Measurements from ENCODE around the gene SLC1A5. TPM values are rescaled to one million over a fixed set of nuclear protein-coding genes. Genes with fewer than 3 reads are reported as not detected.

The SLC1A5 gene
- total and polyA plus RNA-seq, 2 experiments from 2014 or later = 103 to 272 TPM

DNA sequence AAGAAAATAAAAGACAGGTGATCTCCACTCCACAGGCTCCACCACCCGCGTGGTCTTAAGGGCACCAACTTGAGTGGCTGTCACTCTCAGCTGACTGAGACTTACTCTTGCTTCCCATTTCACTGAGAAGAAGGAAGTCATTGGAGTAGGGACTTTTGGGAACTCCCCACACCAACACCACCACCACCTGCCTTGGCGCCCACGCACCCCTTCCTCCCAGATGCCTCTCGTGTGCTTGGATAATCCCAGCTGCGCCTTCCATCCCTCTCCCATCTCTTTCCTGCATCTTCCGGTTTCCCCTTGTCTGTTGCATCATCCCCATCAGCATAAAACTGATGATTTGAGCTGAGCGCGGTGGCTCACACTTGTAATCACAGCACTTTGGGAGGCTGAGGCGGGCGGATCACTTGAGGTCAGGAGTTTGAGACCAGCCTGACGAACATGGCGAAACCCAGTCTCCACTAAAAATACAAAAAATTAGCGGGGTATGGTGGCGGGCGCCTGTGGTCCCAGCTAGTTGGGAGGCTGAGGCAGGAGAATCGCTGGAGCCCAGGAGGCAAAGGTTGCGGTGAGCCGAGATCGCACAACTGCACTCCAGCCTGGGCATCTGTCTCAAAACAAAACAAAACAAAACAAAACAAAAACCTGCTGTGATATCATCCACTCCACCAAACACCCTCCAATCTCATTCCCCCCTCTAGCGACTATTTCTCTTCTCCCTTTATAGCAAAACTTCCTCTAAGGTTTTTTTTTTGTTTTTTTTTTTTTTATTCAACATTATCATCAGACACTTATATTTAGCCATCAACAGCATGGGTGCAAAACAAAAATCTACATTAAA lies 36.7 kb upstream of the SLC1A5 start (continued):
- TF ChIP-seq, protein P1, sequence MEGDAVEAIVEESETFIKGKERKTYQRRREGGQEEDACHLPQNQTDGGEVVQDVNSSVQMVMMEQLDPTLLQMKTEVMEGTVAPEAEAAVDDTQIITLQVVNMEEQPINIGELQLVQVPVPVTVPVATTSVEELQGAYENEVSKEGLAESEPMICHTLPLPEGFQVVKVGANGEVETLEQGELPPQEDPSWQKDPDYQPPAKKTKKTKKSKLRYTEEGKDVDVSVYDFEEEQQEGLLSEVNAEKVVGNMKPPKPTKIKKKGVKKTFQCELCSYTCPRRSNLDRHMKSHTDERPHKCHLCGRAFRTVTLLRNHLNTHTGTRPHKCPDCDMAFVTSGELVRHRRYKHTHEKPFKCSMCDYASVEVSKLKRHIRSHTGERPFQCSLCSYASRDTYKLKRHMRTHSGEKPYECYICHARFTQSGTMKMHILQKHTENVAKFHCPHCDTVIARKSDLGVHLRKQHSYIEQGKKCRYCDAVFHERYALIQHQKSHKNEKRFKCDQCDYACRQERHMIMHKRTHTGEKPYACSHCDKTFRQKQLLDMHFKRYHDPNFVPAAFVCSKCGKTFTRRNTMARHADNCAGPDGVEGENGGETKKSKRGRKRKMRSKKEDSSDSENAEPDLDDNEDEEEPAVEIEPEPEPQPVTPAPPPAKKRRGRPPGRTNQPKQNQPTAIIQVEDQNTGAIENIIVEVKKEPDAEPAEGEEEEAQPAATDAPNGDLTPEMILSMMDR (conservative IDR thresholded peaks at IDR 0.05; ENCODE audit: low read depth in 2 of 2) = no peak
- no peak for TF ChIP-seq NANOG (IDR thresholded peaks at IDR 0.05; ENCODE audit: borderline replicate concordance)
- TF ChIP-seq JUNB (IDR thresholded peaks at IDR 0.05; ENCODE audit: unreplicated experiment) = no peak
- TF ChIP-seq EZH2phosphoT487 (IDR thresholded peaks at IDR 0.05; ENCODE audit: unreplicated experiment) = no peak
- TF ChIP-seq, protein P2, sequence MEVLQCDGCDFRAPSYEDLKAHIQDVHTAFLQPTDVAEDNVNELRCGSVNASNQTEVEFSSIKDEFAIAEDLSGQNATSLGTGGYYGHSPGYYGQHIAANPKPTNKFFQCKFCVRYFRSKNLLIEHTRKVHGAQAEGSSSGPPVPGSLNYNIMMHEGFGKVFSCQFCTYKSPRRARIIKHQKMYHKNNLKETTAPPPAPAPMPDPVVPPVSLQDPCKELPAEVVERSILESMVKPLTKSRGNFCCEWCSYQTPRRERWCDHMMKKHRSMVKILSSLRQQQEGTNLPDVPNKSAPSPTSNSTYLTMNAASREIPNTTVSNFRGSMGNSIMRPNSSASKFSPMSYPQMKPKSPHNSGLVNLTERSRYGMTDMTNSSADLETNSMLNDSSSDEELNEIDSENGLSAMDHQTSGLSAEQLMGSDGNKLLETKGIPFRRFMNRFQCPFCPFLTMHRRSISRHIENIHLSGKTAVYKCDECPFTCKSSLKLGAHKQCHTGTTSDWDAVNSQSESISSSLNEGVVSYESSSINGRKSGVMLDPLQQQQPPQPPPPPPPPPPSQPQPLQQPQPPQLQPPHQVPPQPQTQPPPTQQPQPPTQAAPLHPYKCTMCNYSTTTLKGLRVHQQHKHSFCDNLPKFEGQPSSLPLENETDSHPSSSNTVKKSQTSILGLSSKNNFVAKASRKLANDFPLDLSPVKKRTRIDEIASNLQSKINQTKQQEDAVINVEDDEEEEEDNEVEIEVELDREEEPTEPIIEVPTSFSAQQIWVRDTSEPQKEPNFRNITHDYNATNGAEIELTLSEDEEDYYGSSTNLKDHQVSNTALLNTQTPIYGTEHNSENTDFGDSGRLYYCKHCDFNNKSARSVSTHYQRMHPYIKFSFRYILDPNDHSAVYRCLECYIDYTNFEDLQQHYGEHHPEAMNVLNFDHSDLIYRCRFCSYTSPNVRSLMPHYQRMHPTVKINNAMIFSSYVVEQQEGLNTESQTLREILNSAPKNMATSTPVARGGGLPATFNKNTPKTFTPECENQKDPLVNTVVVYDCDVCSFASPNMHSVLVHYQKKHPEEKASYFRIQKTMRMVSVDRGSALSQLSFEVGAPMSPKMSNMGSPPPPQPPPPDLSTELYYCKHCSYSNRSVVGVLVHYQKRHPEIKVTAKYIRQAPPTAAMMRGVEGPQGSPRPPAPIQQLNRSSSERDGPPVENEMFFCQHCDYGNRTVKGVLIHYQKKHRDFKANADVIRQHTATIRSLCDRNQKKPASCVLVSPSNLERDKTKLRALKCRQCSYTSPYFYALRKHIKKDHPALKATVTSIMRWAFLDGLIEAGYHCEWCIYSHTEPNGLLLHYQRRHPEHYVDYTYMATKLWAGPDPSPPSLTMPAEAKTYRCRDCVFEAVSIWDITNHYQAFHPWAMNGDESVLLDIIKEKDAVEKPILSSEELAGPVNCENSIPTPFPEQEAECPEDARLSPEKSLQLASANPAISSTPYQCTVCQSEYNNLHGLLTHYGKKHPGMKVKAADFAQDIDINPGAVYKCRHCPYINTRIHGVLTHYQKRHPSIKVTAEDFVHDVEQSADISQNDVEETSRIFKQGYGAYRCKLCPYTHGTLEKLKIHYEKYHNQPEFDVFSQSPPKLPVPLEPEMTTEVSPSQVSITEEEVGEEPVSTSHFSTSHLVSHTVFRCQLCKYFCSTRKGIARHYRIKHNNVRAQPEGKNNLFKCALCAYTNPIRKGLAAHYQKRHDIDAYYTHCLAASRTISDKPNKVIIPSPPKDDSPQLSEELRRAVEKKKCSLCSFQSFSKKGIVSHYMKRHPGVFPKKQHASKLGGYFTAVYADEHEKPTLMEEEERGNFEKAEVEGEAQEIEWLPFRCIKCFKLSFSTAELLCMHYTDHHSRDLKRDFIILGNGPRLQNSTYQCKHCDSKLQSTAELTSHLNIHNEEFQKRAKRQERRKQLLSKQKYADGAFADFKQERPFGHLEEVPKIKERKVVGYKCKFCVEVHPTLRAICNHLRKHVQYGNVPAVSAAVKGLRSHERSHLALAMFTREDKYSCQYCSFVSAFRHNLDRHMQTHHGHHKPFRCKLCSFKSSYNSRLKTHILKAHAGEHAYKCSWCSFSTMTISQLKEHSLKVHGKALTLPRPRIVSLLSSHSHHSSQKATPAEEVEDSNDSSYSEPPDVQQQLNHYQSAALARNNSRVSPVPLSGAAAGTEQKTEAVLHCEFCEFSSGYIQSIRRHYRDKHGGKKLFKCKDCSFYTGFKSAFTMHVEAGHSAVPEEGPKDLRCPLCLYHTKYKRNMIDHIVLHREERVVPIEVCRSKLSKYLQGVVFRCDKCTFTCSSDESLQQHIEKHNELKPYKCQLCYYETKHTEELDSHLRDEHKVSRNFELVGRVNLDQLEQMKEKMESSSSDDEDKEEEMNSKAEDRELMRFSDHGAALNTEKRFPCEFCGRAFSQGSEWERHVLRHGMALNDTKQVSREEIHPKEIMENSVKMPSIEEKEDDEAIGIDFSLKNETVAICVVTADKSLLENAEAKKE (CRISPR knock-in tag; IDR thresholded peaks at IDR 0.05) = no peak
- TF ChIP-seq CREB1 (CRISPR knock-in tag; IDR thresholded peaks at IDR 0.05; ENCODE audit: low read depth) = no peak
- TF ChIP-seq ZNF114 (CRISPR knock-in tag; IDR thresholded peaks at IDR 0.05) = no peak
- TF ChIP-seq STAT1 (IDR thresholded peaks at IDR 0.05; ENCODE audit: unreplicated experiment) = no peak
